ENCODE measurements around the gene OR5I1.
"Not testable (repeated sequence)": the region's sequence is repeated elsewhere in the genome, so short reads cannot be mapped to it uniquely, and the experiment has no call there.

The OR5I1 gene

DNA sequence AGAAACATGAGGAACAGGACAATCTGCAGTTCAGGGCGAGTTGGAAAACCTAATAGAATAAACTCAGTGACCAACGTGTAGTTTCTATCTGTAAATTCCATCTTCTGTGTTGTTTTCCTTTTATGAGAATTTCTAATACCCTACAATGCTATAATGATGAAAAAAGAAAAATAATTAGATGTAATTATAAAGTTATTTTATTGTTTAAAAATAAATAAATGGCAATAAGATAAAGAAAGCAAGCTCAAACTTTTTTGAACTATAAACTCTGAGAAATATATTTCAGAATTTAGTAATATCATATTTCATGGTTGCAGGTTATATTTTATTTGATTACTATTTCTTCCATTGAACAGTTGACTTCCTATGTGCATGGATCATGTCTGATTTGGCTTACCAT lies at the start of gene OR5I1:
TSS of gene OR5I1 (minus strand) at position 101 of the 400 bp plus-strand sequence. CDS start at position 101, 0 bp downstream.
- DNase-seq, result no peak

DNA sequence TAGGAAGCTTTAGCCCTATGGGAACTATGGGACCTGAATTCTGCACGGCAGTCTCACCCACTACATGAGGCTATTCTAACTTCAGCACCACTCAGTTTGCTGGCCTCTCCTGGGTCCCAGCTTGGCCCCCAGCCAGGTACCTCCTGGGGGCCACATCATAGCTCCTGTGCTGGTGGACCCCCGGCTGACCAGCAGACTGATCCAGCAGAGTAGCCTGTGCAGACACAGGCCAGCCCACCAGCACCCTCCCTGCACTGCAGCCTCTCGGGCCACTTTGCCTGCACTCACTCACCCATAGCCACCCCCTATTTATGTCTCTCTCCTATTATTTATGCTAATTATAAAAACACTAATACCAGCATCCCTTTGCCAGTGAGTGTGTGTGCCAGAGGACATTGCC lies 34.7 kb upstream of the OR5I1 start:
- DNase-seq, result no peak

GRCh38 chr11:55969845-55970244 lies 33.6 kb upstream of the OR5I1 start, which contains the start of gene OR10AG1:
Gene OR10AG1 (minus strand): TSS chr11:55969945. CDS start chr11:55969907, 38 bp downstream.
- DNase-seq, result no peak

DNA sequence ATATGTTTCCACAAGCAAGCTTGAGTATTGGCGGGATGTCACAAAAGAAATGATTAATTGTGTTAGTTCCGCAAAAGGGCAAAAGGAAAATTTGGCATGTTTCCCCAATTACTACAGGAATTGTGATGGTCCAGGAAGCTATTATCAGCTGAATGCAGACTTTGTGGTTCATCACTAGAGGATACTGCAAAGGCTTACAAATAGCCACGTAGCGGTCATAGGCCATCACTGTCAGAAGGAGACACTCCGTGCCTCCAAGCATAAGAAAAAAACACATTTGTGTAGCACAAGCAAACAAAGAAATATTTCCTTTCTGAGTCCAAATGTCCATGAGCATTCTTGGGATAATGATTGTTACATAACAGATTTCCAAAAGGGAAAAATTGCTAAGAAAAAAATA lies 31.7 kb upstream of the OR5I1 start:
- DNase-seq, result no peak

DNA sequence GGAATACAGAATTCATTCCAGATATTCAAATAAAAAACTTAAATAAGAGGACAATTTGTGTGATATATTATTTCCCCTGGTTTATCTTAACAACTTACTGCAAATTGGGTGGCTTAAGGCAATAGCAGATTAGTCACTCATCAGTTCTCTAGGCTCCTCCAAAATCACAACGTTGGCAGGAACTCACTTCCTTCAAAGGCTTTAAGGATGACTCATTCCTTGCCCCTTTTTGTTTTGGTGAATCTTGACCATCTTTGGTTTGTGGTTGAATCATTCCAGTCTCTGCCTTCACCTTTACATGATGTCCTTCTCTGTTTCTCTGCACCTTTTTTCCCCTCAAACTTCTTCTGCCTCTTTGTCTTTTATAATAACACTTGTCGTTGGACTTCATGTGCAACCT lies 30.2 kb upstream of the OR5I1 start:
- no peak for DNase-seq

DNA sequence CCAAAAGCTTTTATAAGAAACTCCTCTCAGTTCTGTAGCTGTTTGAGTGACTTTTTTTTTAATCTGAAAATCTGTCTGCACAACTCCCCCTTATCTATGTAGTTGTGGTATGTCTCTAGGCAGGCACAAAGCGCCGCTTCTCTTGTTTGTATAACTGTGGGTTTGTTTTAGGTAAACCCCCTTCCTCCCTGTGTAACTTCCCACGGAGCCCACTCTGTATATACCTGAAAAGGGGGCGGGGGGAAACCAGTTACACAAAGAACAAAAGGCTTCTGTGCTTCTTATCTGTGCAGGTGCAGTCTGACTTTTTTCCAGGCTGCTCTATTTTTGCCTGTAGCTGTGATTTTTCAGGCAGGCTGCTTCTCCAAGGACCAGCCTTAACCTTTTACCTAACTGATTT lies 20.3 kb upstream of the OR5I1 start:
- no peak for DNase-seq

- DNase-seq, result no peak
These were observed 13.1 kb upstream of the OR5I1 start for GRCh38 chr11:55949330-55949729.

- DNase-seq, result peak in 1 of 2 experiments; percentile 29
These were observed 6.7 kb upstream of the OR5I1 start for GRCh38 chr11:55942785-55943392.

GRCh38 chr11:55920537-55920936 lies 15.7 kb downstream of the OR5I1 start:
- DNase-seq, result no peak

DNA sequence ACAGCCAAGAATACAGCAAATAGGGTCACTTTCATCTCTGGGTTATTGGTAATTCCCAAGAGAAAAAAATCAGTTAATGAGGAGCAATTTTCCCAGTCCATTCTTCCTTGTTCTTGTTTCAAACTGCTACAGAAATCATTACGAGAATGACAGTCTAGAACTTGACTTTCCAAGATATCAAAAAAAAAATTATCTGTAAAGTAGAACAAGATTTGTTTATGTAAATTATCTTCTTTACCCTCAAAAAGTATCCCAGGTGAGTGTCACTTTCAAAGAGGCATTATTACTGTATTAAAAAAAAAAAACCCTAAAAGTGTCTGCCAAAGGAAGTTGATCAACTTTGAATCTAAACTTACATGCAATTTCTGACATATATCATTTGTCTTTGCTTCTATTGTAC lies 21.7 kb downstream of the OR5I1 start, which contains the start of gene OR5W2:
TSS of gene OR5W2 (minus strand) at position 101 of the 400 bp plus-strand sequence. CDS start at position 101, 0 bp downstream.
- DNase-seq, result no peak

DNA sequence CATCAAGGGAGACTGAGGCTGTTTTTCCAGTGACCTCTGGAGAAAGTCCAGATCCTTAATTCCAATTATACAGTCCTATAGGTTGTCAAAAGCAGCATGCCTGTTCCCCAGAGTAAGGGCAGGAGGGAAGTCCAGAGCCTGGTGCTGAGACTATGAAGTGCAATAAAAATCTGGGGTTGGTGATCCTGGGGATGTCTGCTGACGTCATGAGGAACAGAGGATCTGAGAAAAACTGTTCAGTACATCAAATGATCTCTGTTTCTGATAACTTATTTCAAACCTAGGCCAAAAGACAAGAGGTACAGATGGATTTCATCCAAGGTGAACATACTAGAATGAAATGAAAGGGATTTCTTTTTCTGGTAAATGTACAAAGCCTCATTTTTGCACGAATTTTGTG lies 33.9 kb downstream of the OR5I1 start:
- DNase-seq, result no peak

GRCh38 chr11:55895216-55895615 lies 41.0 kb downstream of the OR5I1 start:
- DNase-seq, result no peak

DNA sequence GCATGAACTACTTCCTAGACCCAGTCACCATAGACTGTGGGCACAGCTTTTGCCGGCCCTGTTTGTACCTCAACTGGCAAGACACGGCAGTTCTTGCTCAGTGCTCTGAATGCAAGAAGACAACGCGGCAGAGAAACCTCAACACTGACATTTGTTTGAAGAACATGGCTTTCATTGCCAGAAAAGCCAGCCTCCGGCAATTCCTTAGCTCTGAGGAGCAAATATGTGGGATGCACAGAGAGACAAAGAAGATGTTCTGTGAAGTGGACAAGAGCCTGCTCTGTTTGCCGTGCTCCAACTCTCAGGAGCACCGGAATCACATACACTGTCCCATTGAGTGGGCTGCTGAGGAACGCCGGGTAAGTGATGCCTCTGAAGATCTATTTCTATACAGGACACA lies 50.7 kb downstream of the OR5I1 start:
- DNase-seq, result not testable (repeated sequence)
